GM13976 (cell line): ENCODE measurements around the gene GPRC5A.

ENCODE experiments used
- DNase-seq: peaks from one replicate; pipeline ENCODE4 v3.0.0; 2012; ENCODE audit warnings: low spot score
- in situ Hi-C: fragments of 300-500 bp; cut with MboI; formaldehyde crosslinking; loops from one replicate; pipeline ENCODE4 v1.12.0; 2022; ENCODE audit warnings: low sequenced_read_pairs, mixed read lengths, inconsistent platforms; ENCODE audit not compliant: unreplicated experiment
- TF ChIP-seq, protein P1 (sequence below): IDR thresholded peaks from 2 replicates; pipeline ENCODE4 v1.5.1; 2012; ENCODE audit warnings: borderline replicate concordance, mild to moderate bottlenecking; ENCODE audit not compliant: insufficient read depth; ENCODE audit errors: extremely low read depth, missing control alignments, control extremely low read depth

The GPRC5A gene

GRCh38 chr12:12901158-12901791, 9.9 kb downstream of the GPRC5A start:
- in situ Hi-C loops = no loop called here
- DNase-seq = no peak
- TF ChIP-seq, protein P1, sequence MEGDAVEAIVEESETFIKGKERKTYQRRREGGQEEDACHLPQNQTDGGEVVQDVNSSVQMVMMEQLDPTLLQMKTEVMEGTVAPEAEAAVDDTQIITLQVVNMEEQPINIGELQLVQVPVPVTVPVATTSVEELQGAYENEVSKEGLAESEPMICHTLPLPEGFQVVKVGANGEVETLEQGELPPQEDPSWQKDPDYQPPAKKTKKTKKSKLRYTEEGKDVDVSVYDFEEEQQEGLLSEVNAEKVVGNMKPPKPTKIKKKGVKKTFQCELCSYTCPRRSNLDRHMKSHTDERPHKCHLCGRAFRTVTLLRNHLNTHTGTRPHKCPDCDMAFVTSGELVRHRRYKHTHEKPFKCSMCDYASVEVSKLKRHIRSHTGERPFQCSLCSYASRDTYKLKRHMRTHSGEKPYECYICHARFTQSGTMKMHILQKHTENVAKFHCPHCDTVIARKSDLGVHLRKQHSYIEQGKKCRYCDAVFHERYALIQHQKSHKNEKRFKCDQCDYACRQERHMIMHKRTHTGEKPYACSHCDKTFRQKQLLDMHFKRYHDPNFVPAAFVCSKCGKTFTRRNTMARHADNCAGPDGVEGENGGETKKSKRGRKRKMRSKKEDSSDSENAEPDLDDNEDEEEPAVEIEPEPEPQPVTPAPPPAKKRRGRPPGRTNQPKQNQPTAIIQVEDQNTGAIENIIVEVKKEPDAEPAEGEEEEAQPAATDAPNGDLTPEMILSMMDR = no peak

- in situ Hi-C loops = no loop called here
- TF ChIP-seq, protein P1 = no peak
- no peak for DNase-seq
These were observed 10.7 kb downstream of the GPRC5A start for GRCh38 chr12:12902036-12902435.

DNA sequence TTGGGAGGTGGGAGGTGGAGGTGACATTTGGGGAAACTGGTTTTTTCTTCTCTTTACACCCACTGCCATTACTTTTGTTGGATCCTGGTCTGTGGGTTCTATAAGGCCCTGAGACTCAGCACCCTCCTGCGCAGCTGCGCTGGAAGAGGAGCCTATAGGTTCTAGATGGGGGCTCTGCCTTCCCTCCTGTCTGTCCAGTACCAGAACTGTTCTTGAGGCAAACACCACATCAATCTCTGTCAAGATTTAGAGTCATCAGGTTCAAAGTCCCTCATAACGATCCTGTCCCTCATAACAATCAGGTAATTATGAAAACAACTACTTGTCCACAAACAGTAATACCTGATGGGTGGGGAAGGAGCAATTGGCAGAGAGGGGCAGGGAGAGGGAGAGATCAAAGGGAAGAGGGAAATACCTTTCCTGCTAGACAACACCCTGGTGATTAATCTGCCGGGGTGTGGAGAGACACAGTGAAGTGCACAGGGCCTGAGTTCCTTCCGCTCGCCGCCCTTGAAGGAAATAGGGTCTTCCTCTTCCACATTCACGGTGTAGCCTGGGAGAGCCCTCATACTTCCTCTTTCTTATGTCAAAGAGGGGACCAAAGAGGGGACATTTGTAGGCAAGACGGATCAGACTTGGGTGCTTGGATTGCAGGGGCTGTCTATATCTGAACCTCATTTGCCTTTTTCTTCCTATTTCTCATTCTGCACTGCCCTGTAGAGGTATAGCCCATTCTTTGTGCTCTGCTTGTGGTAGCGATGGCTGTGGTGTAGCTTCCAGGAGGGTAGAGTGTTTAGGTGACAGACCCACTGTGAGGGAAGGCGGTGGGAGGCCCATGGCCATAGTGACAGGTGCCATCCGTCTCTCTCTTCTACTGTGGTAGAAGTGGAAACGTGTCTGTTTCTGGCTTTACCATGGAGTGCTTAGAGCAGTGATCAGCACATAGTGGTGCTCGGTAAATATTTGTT, 12.6 kb downstream of the GPRC5A start:
- in situ Hi-C loops = no loop called here
- no peak for DNase-seq
- TF ChIP-seq, protein P1 = no peak

DNA sequence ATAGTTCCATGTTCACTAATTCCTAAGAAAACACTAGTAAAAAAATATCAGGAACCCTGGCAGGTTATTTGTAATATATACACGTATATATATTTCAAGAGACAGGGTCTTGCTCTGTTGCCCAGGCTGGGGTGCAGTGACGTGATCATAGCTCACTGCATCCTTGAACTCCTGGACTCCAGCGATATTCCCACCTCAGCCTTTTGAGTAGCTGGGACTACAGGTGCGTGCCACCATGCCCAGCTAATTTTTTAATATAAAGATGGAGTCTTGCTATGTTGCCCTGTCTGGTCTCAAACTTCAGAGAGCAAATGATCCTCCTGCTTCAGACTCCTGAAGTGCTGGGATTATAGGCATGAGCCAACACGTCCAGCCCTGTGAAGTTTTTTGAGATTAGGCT, 16.2 kb downstream of the GPRC5A start:
- no peak for DNase-seq
- TF ChIP-seq, protein P1 = no peak
- in situ Hi-C loops = no loop called here

DNA sequence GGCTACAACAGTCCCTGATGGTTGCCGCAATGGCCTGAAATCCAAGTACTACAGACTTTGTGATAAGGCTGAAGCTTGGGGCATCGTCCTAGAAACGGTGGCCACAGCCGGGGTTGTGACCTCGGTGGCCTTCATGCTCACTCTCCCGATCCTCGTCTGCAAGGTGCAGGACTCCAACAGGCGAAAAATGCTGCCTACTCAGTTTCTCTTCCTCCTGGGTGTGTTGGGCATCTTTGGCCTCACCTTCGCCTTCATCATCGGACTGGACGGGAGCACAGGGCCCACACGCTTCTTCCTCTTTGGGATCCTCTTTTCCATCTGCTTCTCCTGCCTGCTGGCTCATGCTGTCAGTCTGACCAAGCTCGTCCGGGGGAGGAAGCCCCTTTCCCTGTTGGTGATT, 16.9 kb downstream of the GPRC5A start:
- DNase-seq = no peak
- TF ChIP-seq, protein P1 = no peak
- in situ Hi-C loops = no loop called here

DNA sequence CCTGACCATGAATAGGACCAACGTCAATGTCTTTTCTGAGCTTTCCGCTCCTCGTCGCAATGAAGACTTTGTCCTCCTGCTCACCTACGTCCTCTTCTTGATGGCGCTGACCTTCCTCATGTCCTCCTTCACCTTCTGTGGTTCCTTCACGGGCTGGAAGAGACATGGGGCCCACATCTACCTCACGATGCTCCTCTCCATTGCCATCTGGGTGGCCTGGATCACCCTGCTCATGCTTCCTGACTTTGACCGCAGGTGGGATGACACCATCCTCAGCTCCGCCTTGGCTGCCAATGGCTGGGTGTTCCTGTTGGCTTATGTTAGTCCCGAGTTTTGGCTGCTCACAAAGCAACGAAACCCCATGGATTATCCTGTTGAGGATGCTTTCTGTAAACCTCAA, 17.3 kb downstream of the GPRC5A start:
- in situ Hi-C loops = no loop called here
- no peak for DNase-seq
- TF ChIP-seq, protein P1 = no peak
